Daoy (cell line): ENCODE data around the gene CFB. TPM values are rescaled to one million over a fixed set of nuclear protein-coding genes. Genes with fewer than 3 reads are reported as not detected.

Source experiments
- DNase-seq: peaks from one replicate; pipeline ENCODE4 v3.0.0-alpha.2; 2015; ENCODE audit warnings: low read depth
- total RNA-seq: library from RNA; depleted of rRNA; stranded (reverse); fragments of >200 nt; shearing (Covaris generic); gene quantifications from 2 replicates; pipeline ENCODE4 v1.2.3, GENCODE V29; 2014

CFB gene
- total RNA-seq, 1 experiment from 2014 or later, result 0.86 TPM

- DNase-seq, result no peak
Observed at GRCh38 chr6:31948306-31948705, 2.4 kb downstream of the CFB start.

DNA sequence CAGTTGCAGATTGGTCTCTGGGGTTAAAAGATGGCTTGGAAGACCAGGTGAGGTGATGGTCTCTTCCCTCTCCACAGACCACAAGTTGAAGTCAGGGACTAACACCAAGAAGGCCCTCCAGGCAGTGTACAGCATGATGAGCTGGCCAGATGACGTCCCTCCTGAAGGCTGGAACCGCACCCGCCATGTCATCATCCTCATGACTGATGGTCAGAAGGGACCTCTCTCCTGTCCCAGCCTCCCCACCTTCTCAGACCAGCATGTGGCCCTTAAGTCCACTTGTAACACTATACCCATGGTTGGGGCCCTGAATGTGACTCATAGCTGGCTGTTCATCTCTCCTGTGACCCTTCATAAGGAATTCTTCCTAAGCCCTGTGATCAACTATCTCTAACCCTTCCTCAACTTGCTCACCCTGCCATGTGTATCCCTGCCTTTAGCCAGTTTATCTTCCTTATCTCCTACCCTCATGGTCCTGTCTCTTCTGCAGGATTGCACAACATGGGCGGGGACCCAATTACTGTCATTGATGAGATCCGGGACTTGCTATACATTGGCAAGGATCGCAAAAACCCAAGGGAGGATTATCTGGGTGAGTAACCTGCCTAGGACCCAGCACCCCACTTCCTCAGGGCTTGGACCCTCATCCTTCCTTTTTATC, 3.0 kb downstream of the CFB start:
- peak; percentile 58 for DNase-seq

- DNase-seq, result no peak
Observed at GRCh38 chr6:31949926-31950548, 4.1 kb downstream of the CFB start.

GRCh38 chr6:31952140-31952805, 6.4 kb downstream of the CFB start:
- peak; percentile 68 for DNase-seq

GRCh38 chr6:31952890-31953289, 7.0 kb downstream of the CFB start:
- DNase-seq, result no peak

DNA sequence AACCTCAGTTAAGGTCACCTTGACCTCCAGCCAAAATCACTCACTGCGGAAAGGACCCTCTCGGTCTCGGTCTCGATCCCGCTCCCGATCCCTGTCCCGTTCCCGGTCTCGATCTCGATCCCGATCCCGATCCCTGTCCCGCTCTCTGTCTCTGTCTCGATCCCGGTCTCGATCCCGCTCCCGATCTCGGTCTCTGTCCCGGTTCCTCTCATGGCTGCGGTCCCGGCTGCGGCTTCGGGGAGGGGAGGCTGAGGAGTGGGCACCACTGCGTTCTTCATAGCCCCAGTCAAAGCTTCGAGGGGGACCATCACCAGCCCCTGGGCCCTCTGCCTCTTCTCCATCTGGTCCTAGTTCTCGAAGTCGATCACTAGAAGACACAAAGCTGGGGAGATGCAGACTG, 8.6 kb downstream of the CFB start:
- no peak for DNase-seq

- no peak for DNase-seq
Observed at GRCh38 chr6:31956796-31957195, 10.9 kb downstream of the CFB start.

GRCh38 chr6:31958412-31958740, 12.5 kb downstream of the CFB start:
- DNase-seq, result no peak

DNA sequence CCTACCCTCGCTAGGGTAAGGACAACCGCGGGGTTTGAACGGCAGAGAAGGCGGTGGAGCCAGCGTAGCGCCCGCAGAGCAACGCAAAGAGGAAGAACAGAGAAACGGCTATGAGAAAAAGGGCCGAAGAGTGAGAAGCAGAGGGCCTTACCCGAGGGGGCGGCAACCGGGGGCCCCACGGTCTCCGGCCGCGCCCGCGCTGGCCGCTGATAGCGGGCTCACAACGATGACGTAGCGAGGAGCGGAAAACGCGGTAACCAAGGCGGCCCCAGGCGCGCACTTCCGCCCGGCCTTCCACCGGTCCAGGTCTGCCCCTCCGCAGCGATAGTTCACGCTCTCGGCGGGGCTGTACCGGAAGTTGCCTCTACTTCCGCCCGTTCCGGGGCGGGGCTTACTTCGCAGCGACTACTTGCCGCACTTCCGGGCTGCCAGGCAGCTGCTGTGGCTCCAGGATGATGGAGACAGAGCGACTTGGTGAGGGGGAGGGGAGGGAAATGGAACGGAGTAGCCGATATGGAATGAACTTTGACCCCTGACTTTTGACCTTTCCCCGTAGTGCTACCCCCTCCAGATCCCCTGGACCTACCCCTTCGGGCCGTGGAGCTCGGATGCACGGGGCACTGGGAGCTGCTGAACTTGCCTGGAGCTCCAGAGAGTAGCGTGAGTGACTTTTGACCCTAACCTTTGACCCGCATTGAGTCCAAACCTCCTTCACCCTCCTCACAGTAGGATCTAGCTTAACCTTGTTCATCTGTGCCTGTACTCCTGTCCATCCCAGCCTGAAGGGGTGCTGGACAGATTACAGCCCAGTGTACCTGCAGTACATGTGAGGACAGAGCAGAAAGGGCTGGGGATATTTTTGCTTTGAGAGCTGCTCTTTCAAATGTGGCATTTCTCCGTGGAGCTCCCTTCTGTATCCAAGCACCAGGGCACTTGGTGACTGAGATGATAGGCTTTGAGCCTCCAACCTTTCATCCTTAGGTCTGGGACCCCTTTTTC, 13.1 kb downstream of the CFB start, which contains the start of the genes NELFE and SKIC2:
TSS of gene NELFE (minus strand) at position 231 of the 999 bp plus-strand sequence. CDS start 525 bp downstream, outside the sequence.
TSS of gene SKIC2 (plus strand) at position 435 of the 999 bp plus-strand sequence. CDS start at position 453, 18 bp downstream.
- DNase-seq, result peak; percentile 99

- DNase-seq, result no peak
Observed at GRCh38 chr6:31961616-31962015, 15.7 kb downstream of the CFB start.

GRCh38 chr6:31963921-31964320, 18.0 kb downstream of the CFB start:
- DNase-seq, result no peak

- DNase-seq, result no peak
Observed at GRCh38 chr6:31965700-31966099, 19.8 kb downstream of the CFB start.

DNA sequence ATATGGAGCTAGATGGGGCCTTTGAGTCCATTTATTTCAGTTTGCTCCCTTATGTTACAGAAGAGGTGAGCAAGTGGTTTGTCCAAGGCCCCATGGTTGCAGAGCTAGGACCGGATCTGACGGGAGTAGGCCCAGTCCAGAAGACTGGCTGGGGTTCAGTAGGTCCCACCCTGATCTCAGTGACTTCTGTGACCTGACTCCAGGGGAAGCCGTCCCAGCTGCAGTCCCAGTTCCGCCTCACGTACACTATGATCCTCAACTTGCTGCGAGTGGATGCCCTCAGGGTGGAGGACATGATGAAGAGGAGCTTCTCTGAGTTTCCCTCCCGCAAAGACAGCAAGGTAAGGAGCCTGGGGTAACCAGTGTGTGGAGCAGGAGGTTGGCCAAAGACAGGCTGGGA, 20.6 kb downstream of the CFB start:
- DNase-seq, result no peak

GRCh38 chr6:31966997-31967925, 21.4 kb downstream of the CFB start:
- no peak for DNase-seq

- no peak for DNase-seq
Observed at GRCh38 chr6:31967926-31968320, 22.0 kb downstream of the CFB start.

GRCh38 chr6:31968326-31968725, 22.4 kb downstream of the CFB start:
- no peak for DNase-seq

DNA sequence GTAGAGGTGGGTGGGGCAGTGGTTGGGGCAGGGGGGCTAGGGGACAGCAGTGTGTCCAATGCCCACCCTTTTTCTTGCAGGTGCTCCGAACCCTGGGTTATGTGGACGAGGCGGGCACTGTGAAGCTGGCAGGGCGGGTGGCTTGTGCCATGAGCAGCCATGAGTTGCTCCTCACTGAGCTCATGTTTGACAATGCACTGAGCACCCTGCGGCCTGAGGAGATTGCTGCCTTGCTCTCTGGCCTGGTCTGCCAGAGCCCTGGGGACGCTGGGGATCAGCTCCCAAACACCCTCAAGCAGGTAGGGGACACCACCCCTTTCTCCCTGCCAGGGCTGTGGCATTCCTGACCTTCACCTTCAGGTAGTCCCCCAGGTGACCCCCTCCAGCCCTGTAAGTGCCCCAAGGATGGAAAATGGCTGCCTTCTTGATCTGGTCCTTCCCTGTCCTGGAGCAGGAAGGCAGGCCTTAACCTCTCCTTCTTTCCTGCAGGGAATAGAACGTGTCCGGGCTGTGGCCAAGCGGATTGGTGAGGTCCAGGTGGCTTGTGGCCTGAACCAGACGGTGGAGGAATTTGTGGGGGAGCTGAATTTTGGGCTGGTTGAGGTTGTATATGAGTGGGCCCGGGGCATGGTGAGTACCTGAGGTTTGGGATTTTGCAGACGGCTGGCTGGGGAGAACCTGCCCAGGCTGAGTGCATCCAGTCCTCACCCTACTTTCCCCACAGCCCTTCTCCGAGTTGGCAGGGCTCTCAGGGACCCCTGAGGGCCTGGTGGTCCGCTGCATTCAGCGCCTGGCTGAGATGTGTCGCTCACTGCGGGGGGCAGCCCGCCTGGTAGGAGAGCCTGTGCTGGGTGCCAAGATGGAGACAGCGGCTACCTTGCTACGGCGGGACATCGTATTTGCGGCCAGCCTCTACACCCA, 23.2 kb downstream of the CFB start:
- no peak for DNase-seq

- peak; percentile 33 for DNase-seq
Observed at GRCh38 chr6:31969712-31970603, 24.1 kb downstream of the CFB start.
